ENCODE data around the gene WWTR1. TPM values are rescaled to one million over a fixed set of nuclear protein-coding genes. Genes with fewer than 3 reads are reported as not detected.

WWTR1 gene
- total and polyA plus RNA-seq, 2 experiments from 2014 or later = 25.1 to 26.2 TPM

DNA sequence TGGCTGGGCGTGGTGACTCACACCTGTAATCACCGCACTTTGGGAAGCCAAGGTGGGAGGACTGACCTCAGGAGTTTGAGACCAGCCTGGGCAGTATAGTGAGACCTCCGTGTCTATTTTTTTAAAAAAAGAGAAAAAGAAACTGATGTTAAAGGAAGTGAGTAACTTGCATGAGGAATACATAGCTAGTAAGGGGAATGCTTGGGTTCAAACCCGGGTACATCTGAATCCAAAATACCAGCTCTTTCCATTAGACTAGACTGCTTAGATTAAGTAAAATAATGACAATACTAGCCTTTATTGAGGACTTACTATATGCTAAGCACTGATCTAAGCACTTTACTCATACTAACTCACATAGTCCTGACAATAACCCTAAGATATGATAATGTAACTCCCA is 160.9 kb downstream of the WWTR1 start (continued):
- TF ChIP-seq, protein P1, sequence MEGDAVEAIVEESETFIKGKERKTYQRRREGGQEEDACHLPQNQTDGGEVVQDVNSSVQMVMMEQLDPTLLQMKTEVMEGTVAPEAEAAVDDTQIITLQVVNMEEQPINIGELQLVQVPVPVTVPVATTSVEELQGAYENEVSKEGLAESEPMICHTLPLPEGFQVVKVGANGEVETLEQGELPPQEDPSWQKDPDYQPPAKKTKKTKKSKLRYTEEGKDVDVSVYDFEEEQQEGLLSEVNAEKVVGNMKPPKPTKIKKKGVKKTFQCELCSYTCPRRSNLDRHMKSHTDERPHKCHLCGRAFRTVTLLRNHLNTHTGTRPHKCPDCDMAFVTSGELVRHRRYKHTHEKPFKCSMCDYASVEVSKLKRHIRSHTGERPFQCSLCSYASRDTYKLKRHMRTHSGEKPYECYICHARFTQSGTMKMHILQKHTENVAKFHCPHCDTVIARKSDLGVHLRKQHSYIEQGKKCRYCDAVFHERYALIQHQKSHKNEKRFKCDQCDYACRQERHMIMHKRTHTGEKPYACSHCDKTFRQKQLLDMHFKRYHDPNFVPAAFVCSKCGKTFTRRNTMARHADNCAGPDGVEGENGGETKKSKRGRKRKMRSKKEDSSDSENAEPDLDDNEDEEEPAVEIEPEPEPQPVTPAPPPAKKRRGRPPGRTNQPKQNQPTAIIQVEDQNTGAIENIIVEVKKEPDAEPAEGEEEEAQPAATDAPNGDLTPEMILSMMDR (conservative IDR thresholded peaks at IDR 0.05; ENCODE audit: low read depth in 2 of 2) = no peak
- no peak for TF ChIP-seq EZH2 (IDR thresholded peaks at IDR 0.05; ENCODE audit: low read depth, unreplicated experiment)
- TF ChIP-seq, protein P2, sequence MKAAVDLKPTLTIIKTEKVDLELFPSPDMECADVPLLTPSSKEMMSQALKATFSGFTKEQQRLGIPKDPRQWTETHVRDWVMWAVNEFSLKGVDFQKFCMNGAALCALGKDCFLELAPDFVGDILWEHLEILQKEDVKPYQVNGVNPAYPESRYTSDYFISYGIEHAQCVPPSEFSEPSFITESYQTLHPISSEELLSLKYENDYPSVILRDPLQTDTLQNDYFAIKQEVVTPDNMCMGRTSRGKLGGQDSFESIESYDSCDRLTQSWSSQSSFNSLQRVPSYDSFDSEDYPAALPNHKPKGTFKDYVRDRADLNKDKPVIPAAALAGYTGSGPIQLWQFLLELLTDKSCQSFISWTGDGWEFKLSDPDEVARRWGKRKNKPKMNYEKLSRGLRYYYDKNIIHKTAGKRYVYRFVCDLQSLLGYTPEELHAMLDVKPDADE (IDR thresholded peaks at IDR 0.05) = no peak

DNA sequence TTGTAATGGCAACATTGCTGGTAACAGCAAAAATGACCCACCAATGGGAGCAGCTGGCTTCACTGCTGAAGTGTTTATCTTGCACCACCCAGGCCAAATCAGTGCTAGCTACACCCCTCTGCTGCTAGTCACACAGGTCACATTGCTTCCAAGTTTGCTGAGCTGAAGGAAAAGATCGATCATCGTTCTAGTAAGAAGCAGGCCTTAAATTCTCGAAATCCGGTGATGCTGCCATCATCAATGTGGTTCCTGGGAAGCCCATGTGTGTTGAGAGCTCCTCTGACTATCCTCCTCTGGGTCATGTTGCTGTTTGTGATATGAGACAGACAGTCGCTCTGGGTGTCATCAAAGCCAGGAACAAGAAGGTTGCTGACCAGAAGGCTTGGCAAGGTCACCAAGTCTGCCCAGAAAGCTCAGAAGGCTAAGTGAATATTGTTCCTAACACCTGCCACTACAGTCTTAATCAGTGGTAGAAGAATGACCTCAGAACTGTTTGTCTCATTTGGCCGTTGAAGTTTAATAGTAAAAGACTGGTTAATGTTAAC is 162.2 kb downstream of the WWTR1 start:
- Mint-ChIP-seq H3K4me3 (no peak overlapping the region), H3K27ac (no peak overlapping the region), H3K36me3 (ENCODE audit: low read depth) (no peaks in the 10 kb centered on the region), H3K27me3 (ENCODE audit: insufficient read depth, low read depth, poor library complexity) (peaks cover 5% of the 10 kb centered on the region), H3K4me1 (peaks cover 8% of the 10 kb centered on the region), H3K9me3 (no peaks in the 10 kb centered on the region)
- no peak overlapping the region for H3K4me2 ChIP-seq
- H3K79me2 ChIP-seq (replicated peaks; ENCODE audit: insufficient read depth) = no peaks in the 10 kb centered on the region
- H3F3A ChIP-seq (replicated peaks; ENCODE audit: low read depth) = no peaks in the 10 kb centered on the region
- ATAC-seq (no peak), DNase-seq (ENCODE audit: low spot score) (no peak)
- H4K20me1 ChIP-seq (replicated peaks; ENCODE audit: insufficient read depth) = no peaks in the 10 kb centered on the region
- H3K27me3 ChIP-seq (ENCODE audit: insufficient read depth) = no peaks in the 10 kb centered on the region
- H3K27ac ChIP-seq (ENCODE audit: low read depth) = no peak overlapping the region
- 0 out of 2 replicates have a peak, but pooled peaks cover 6% of the 10 kb centered on the region for H3K9me2 ChIP-seq (ENCODE audit: insufficient read depth)
- H3K36me3 ChIP-seq (ENCODE audit: insufficient read depth) = no peaks in the 10 kb centered on the region
- H3K4me1 ChIP-seq (ENCODE audit: insufficient read depth) = no peaks in the 10 kb centered on the region
- H2AFZ ChIP-seq = no peak overlapping the region
- H3K4me3 ChIP-seq = no peak overlapping the region
- TF ChIP-seq JUNB (IDR thresholded peaks at IDR 0.05; ENCODE audit: unreplicated experiment) = no peak
- TF ChIP-seq, protein P2 (IDR thresholded peaks at IDR 0.05) = no peak
- no peak for TF ChIP-seq POLR2AphosphoS5 (IDR thresholded peaks at IDR 0.05; ENCODE audit: low read depth)
- no peak for TF ChIP-seq ZNF114 (CRISPR knock-in tag; IDR thresholded peaks at IDR 0.05)
- TF ChIP-seq EZH2phosphoT487 (IDR thresholded peaks at IDR 0.05; ENCODE audit: unreplicated experiment) = no peak
- no peak for TF ChIP-seq EZH2 (IDR thresholded peaks at IDR 0.05; ENCODE audit: low read depth, unreplicated experiment)
- no peak for TF ChIP-seq STAT1 (IDR thresholded peaks at IDR 0.05; ENCODE audit: unreplicated experiment)
- no peak for TF ChIP-seq ZNF331 (CRISPR knock-in tag; IDR thresholded peaks at IDR 0.05; ENCODE audit: low read depth)
- TF ChIP-seq, protein P3, sequence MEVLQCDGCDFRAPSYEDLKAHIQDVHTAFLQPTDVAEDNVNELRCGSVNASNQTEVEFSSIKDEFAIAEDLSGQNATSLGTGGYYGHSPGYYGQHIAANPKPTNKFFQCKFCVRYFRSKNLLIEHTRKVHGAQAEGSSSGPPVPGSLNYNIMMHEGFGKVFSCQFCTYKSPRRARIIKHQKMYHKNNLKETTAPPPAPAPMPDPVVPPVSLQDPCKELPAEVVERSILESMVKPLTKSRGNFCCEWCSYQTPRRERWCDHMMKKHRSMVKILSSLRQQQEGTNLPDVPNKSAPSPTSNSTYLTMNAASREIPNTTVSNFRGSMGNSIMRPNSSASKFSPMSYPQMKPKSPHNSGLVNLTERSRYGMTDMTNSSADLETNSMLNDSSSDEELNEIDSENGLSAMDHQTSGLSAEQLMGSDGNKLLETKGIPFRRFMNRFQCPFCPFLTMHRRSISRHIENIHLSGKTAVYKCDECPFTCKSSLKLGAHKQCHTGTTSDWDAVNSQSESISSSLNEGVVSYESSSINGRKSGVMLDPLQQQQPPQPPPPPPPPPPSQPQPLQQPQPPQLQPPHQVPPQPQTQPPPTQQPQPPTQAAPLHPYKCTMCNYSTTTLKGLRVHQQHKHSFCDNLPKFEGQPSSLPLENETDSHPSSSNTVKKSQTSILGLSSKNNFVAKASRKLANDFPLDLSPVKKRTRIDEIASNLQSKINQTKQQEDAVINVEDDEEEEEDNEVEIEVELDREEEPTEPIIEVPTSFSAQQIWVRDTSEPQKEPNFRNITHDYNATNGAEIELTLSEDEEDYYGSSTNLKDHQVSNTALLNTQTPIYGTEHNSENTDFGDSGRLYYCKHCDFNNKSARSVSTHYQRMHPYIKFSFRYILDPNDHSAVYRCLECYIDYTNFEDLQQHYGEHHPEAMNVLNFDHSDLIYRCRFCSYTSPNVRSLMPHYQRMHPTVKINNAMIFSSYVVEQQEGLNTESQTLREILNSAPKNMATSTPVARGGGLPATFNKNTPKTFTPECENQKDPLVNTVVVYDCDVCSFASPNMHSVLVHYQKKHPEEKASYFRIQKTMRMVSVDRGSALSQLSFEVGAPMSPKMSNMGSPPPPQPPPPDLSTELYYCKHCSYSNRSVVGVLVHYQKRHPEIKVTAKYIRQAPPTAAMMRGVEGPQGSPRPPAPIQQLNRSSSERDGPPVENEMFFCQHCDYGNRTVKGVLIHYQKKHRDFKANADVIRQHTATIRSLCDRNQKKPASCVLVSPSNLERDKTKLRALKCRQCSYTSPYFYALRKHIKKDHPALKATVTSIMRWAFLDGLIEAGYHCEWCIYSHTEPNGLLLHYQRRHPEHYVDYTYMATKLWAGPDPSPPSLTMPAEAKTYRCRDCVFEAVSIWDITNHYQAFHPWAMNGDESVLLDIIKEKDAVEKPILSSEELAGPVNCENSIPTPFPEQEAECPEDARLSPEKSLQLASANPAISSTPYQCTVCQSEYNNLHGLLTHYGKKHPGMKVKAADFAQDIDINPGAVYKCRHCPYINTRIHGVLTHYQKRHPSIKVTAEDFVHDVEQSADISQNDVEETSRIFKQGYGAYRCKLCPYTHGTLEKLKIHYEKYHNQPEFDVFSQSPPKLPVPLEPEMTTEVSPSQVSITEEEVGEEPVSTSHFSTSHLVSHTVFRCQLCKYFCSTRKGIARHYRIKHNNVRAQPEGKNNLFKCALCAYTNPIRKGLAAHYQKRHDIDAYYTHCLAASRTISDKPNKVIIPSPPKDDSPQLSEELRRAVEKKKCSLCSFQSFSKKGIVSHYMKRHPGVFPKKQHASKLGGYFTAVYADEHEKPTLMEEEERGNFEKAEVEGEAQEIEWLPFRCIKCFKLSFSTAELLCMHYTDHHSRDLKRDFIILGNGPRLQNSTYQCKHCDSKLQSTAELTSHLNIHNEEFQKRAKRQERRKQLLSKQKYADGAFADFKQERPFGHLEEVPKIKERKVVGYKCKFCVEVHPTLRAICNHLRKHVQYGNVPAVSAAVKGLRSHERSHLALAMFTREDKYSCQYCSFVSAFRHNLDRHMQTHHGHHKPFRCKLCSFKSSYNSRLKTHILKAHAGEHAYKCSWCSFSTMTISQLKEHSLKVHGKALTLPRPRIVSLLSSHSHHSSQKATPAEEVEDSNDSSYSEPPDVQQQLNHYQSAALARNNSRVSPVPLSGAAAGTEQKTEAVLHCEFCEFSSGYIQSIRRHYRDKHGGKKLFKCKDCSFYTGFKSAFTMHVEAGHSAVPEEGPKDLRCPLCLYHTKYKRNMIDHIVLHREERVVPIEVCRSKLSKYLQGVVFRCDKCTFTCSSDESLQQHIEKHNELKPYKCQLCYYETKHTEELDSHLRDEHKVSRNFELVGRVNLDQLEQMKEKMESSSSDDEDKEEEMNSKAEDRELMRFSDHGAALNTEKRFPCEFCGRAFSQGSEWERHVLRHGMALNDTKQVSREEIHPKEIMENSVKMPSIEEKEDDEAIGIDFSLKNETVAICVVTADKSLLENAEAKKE (CRISPR knock-in tag; IDR thresholded peaks at IDR 0.05) = no peak
- no peak for TF ChIP-seq NANOG (IDR thresholded peaks at IDR 0.05; ENCODE audit: borderline replicate concordance)
- TF ChIP-seq CREB1 (CRISPR knock-in tag; IDR thresholded peaks at IDR 0.05; ENCODE audit: low read depth) = no peak

Data from GM23338 (cell line).